Activated CD8-positive, alpha-beta memory T cell treated with anti-CD3 and anti-CD28 coated beads, Interleukin-2, amount 50 U/mL, for 48 hours (primary cell): Measurements from ENCODE around the gene SUSD2.
"Not testable (repeated sequence)": the region's sequence is repeated elsewhere in the genome, so short reads cannot be mapped to it uniquely, and the experiment has no call there.

Source experiments
- DNase-seq: peaks from one replicate; pipeline ENCODE4 v3.0.0-alpha.2; 2020

SUSD2 gene

GRCh38 chr22:24214467-24215285, 33.4 kb downstream of the SUSD2 start:
- no peak for DNase-seq

- peak; percentile 59 for DNase-seq
Measured at GRCh38 chr22:24216541-24217209, 35.4 kb downstream of the SUSD2 start.

GRCh38 chr22:24217384-24217783, 36.1 kb downstream of the SUSD2 start:
- DNase-seq: no peak

- DNase-seq: no peak
Measured at GRCh38 chr22:24219750-24220149, 38.5 kb downstream of the SUSD2 start.

GRCh38 chr22:24224468-24224867, 43.2 kb downstream of the SUSD2 start:
- DNase-seq: no peak

- no peak for DNase-seq
Measured at GRCh38 chr22:24225044-24225601, 43.8 kb downstream of the SUSD2 start.

GRCh38 chr22:24225951-24226350, 44.7 kb downstream of the SUSD2 start:
- DNase-seq: no peak

- peak; percentile 89 for DNase-seq
Measured at GRCh38 chr22:24230911-24231656, 49.8 kb downstream of the SUSD2 start.

- no peak for DNase-seq
Measured at GRCh38 chr22:24231706-24232105, 50.4 kb downstream of the SUSD2 start.

GRCh38 chr22:24232124-24232523, 50.8 kb downstream of the SUSD2 start:
- no peak for DNase-seq

- DNase-seq: no peak
Measured at GRCh38 chr22:24232725-24233124, 51.4 kb downstream of the SUSD2 start.

- no peak for DNase-seq
Measured at GRCh38 chr22:24233235-24233634, 51.9 kb downstream of the SUSD2 start.

- no peak for DNase-seq
Measured at GRCh38 chr22:24233816-24234215, 52.5 kb downstream of the SUSD2 start.

GRCh38 chr22:24235315-24235714, 54.0 kb downstream of the SUSD2 start:
- DNase-seq: no peak

GRCh38 chr22:24236656-24237055, 55.4 kb downstream of the SUSD2 start:
- no peak for DNase-seq

GRCh38 chr22:24238101-24238694, 56.9 kb downstream of the SUSD2 start:
- DNase-seq: not testable (repeated sequence)
